DOHH2 (cell line): Measurements from ENCODE around the gene TRAF3.

ENCODE experiments used
- EZH2phosphoT487 ChIP-seq: fragments of 200-600 bp; sonication (generic); IDR thresholded peaks from 2 replicates; pipeline ENCODE4 v1.6.1; 2017; ENCODE audit warnings: borderline replicate concordance, mild to moderate bottlenecking, antibody characterized with exemption, low read length, moderate library complexity, mixed read lengths
- TF ChIP-seq, protein P1 (sequence below): fragments of 200-600 bp; sonication (generic); IDR thresholded peaks from one replicate; pipeline ENCODE4 v1.5.1; 2014; ENCODE audit warnings: antibody characterized with exemption, mild to moderate bottlenecking, low read depth, low read length; ENCODE audit not compliant: poor library complexity, severe bottlenecking

DNA sequence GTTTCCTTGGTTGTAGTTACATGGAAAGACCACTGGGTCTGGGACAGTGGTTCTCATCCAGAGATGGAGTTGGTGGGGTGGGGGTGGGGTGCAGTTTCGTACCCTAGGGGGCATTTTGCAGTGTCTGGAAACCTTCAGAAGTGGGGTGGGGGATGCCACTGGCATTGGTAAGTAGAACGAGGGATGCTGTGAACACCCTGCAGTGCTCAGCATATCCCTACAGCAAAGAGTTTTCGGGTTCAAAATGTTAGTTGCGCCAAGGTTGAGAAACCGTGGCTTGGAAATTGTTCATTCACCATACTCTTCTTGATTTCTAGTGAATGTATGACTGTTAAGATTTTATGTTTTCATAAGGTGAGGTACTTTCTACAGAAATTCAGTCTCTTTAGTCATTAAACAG, 28.7 kb downstream of the TRAF3 start:
- TF ChIP-seq, protein P1, sequence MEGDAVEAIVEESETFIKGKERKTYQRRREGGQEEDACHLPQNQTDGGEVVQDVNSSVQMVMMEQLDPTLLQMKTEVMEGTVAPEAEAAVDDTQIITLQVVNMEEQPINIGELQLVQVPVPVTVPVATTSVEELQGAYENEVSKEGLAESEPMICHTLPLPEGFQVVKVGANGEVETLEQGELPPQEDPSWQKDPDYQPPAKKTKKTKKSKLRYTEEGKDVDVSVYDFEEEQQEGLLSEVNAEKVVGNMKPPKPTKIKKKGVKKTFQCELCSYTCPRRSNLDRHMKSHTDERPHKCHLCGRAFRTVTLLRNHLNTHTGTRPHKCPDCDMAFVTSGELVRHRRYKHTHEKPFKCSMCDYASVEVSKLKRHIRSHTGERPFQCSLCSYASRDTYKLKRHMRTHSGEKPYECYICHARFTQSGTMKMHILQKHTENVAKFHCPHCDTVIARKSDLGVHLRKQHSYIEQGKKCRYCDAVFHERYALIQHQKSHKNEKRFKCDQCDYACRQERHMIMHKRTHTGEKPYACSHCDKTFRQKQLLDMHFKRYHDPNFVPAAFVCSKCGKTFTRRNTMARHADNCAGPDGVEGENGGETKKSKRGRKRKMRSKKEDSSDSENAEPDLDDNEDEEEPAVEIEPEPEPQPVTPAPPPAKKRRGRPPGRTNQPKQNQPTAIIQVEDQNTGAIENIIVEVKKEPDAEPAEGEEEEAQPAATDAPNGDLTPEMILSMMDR: no peak
- no peak for TF ChIP-seq EZH2phosphoT487
